Right atrium auricular region (tissue), 2 donors: ENCODE measurements around the gene RPL10. TPM values are rescaled to one million over a fixed set of nuclear protein-coding genes. Genes with fewer than 3 reads are reported as not detected.
A peak's percentile ranks its signal among the peaks of the same experiment; 100 is the strongest.

Source experiments
- DNase-seq: peaks from one replicate; pipeline ENCODE4 v3.0.0-alpha.2; 2019; ENCODE audit warnings: low spot score
- H3K27ac ChIP-seq, 2 donors: fragments of 200-600 bp; sonication (generic); 1 replicate in 1 of 2; 2 replicates in 1 of 2; pipeline ENCODE4 v1.5.1; 2016 to 2019
- H3K27me3 ChIP-seq, 2 donors: fragments of 200-600 bp; sonication (generic); one replicate each; pipeline versions ENCODE4 v1.5.1 to v1.6.0; 2017 to 2019
- H3K36me3 ChIP-seq: fragments of 200-600 bp; sonication (generic); one replicate; pipeline ENCODE4 v1.5.1; 2016
- H3K4me1 ChIP-seq, 2 donors: fragments of 200-600 bp; sonication (generic); one replicate each; pipeline versions ENCODE4 v1.5.1 to v1.6.0; 2017 to 2019
- H3K4me3 ChIP-seq, 2 donors: fragments of 200-600 bp; sonication (generic); 1 replicate in 1 of 2; 2 replicates in 1 of 2; pipeline ENCODE4 v1.5.1; 2017 to 2019; ENCODE audit warnings: mild to moderate bottlenecking in 1 of 2, moderate library complexity in 1 of 2
- H3K9me3 ChIP-seq, 2 donors: fragments of 200-600 bp; sonication (generic); one replicate each; pipeline ENCODE4 v1.5.1; 2019
- CTCF ChIP-seq, 2 donors: fragments of 200-600 bp; sonication (generic); IDR thresholded peaks; one replicate each; pipeline ENCODE4 v1.5.1; 2019; ENCODE audit warnings: antibody characterized with exemption in 2 of 2
- total RNA-seq, 2 donors: library from RNA; depleted of rRNA; stranded (reverse); fragments of >200 nt; gene quantifications; one replicate each; pipeline ENCODE4 v1.1.0, GENCODE V29; 2016

The RPL10 gene
- total RNA-seq, 2 donors from 2014 or later = 1,667 to 4,587 TPM

GRCh38 chrX:154428176-154429171, 30.3 kb downstream of the RPL10 start, which contains the start of gene ATP6AP1:
Gene ATP6AP1, plus strand, starts transcription at chrX:154428677. Its CDS starts 16 bp downstream, at chrX:154428693.
- peak within 1 kb of the TSS; percentile 79 to 86 for H3K27ac ChIP-seq
- TF ChIP-seq CTCF (IDR thresholded peaks at IDR 0.05) = no peak
- peaks cover 0 to 19% of the 10 kb centered on the region in 2 donors for H3K4me1 ChIP-seq
- no peaks in the 10 kb centered on the region for H3K9me3 ChIP-seq
- DNase-seq = peak; percentile 94
- H3K4me3 ChIP-seq = peak within 1 kb of the TSS; percentile 72 to 74
- H3K36me3 ChIP-seq = peaks cover 5% of the 10 kb centered on the region
- no peaks in the 10 kb centered on the region for H3K27me3 ChIP-seq

- Histone ChIP-seq H3K36me3 (peaks cover 5% of the 10 kb centered on the region), H3K4me1 (peaks cover 0 to 19% of the 10 kb centered on the region in 2 donors), H3K27ac (no peak overlapping the region), H3K27me3 (no peaks in the 10 kb centered on the region), H3K4me3 (peak overlapping the region in 1 of 2 donors; percentile 74), H3K9me3 (no peaks in the 10 kb centered on the region)
- DNase-seq = no peak
- TF ChIP-seq CTCF (IDR thresholded peaks at IDR 0.05) = no peak
Measured at GRCh38 chrX:154429711-154430110, 31.5 kb downstream of the RPL10 start.

- H3K4me1 ChIP-seq = peaks cover 0 to 19% of the 10 kb centered on the region in 2 donors
- H3K27ac ChIP-seq = peak overlapping the region in 1 of 2 donors; percentile 29
- DNase-seq = no peak
- H3K36me3 ChIP-seq = peaks cover 5% of the 10 kb centered on the region
- TF ChIP-seq CTCF (IDR thresholded peaks at IDR 0.05) = no peak
- no peaks in the 10 kb centered on the region for H3K27me3 ChIP-seq
- no peak overlapping the region for H3K4me3 ChIP-seq
- H3K9me3 ChIP-seq = no peaks in the 10 kb centered on the region
Measured at GRCh38 chrX:154430479-154430878, 32.3 kb downstream of the RPL10 start.

- Histone ChIP-seq H3K36me3 (peaks cover 5% of the 10 kb centered on the region), H3K27me3 (no peaks in the 10 kb centered on the region), H3K4me3 (no peak overlapping the region), H3K27ac (peak overlapping the region in 1 of 2 donors; percentile 29), H3K4me1 (peaks cover 0 to 19% of the 10 kb centered on the region in 2 donors), H3K9me3 (no peaks in the 10 kb centered on the region)
- no peak for TF ChIP-seq CTCF (IDR thresholded peaks at IDR 0.05)
- no peak for DNase-seq
Measured at GRCh38 chrX:154430916-154431315, 32.7 kb downstream of the RPL10 start.

- peak overlapping the region in 1 of 2 donors; percentile 29 for H3K27ac ChIP-seq
- H3K4me3 ChIP-seq = no peak overlapping the region
- DNase-seq = no peak
Measured at GRCh38 chrX:154431341-154431740, 33.2 kb downstream of the RPL10 start.

More at GRCh38 chrX:154431341-154431740, 33.2 kb downstream of the RPL10 start:
- no peaks in the 10 kb centered on the region for H3K27me3 ChIP-seq
- H3K4me1 ChIP-seq = peaks cover 0 to 19% of the 10 kb centered on the region in 2 donors
- no peaks in the 10 kb centered on the region for H3K9me3 ChIP-seq
- no peak for TF ChIP-seq CTCF (IDR thresholded peaks at IDR 0.05)
- peaks cover 5% of the 10 kb centered on the region for H3K36me3 ChIP-seq
